SK-N-SH (cell line): Measurements from ENCODE around the gene RBM15B. TPM values are rescaled to one million over a fixed set of nuclear protein-coding genes. Genes with fewer than 3 reads are reported as not detected.

Experiments used
- CTCF ChIA-PET: fragments of 300-600, 350-600 bp; formaldehyde crosslinking; extraction: SDS; loops from one replicate; lab custom pipeline; 2021; lab: Yijun Ruan, JAX
- POLR2A ChIA-PET: fragments of 350-600 bp; sonication (Branson Sonifier 250); formaldehyde crosslinking; extraction: SDS; loops from one replicate; lab custom pipeline; 2020; ENCODE audit warnings: antibody characterized with exemption, inconsistent platforms; lab: Yijun Ruan, JAX
- DNase-seq: peaks from one replicate; pipeline ENCODE4 v3.0.0; 2012
- H2AFZ ChIP-seq: fragments of 200-600 bp; sonication (generic); 2 replicates; pipeline ENCODE4 v1.8.1; 2016; ENCODE audit warnings: antibody characterized with exemption, mild to moderate bottlenecking, low read depth
- H3F3A ChIP-seq: fragments of 200-600 bp; sonication (generic); replicated peaks from 2 replicates; pipeline ENCODE3; 2016; ENCODE audit warnings: antibody characterized with exemption, mild to moderate bottlenecking; ENCODE audit not compliant: insufficient read depth
- H3K27ac ChIP-seq, 2 experiments: fragments of 200-500 bp in 1 of 2; fragments of 200-600 bp in 1 of 2; sonication (Bioruptor generic) in 1 of 2; sonication (generic), shearing (Covaris generic) in 1 of 2; 2 replicates each; pipeline versions ENCODE4 v1.5.1 to v1.6.1; 2014 to 2016; ENCODE audit warnings: low read depth in 2 of 2, inconsistent platforms in 1 of 2, low read length in 1 of 2, mild to moderate bottlenecking in 1 of 2, mixed read lengths in 1 of 2
- H3K27me3 ChIP-seq: fragments of 200-600 bp; sonication (generic), shearing (Covaris generic); 2 replicates; pipeline ENCODE4 v1.6.1; 2016; ENCODE audit warnings: mixed run types; ENCODE audit not compliant: insufficient read depth
- H3K36me3 ChIP-seq, 2 experiments: fragments of 200-500 bp in 1 of 2; fragments of 200-600 bp in 1 of 2; sonication (Bioruptor generic) in 1 of 2; sonication (generic) in 1 of 2; replicated peaks in 1 of 2; 2 replicates each; pipeline versions ENCODE3 to v1.5.1; 2014 to 2016; ENCODE audit warnings: low read length in 1 of 2, mild to moderate bottlenecking in 1 of 2; ENCODE audit not compliant: insufficient read depth in 2 of 2, control insufficient read depth in 1 of 2
- H3K4me1 ChIP-seq, 2 experiments: fragments of 200-500 bp in 1 of 2; fragments of 200-600 bp in 1 of 2; sonication (Bioruptor generic) in 1 of 2; sonication (generic), shearing (Covaris generic) in 1 of 2; 2 replicates each; pipeline versions ENCODE4 v1.5.1 to v1.6.1; 2014 to 2016; ENCODE audit warnings: low read depth in 1 of 2, low read length in 1 of 2, mixed run types in 1 of 2; ENCODE audit not compliant: insufficient read depth in 2 of 2, control insufficient read depth in 1 of 2
- H3K4me2 ChIP-seq: fragments of 200-600 bp; sonication (generic), shearing (Covaris generic); 2 replicates; pipeline ENCODE4 v1.6.1; 2017; ENCODE audit warnings: mixed run types
- H3K4me3 ChIP-seq, 2 experiments: fragments of 200-500 bp in 1 of 2; fragments of 200-600 bp in 1 of 2; sonication (Bioruptor generic) in 1 of 2; sonication (generic), shearing (Covaris generic) in 1 of 2; 2 replicates each; pipeline versions ENCODE4 v1.5.1 to v1.8.1; 2014 to 2016; ENCODE audit warnings: low read depth in 2 of 2, inconsistent platforms in 1 of 2, low read length in 1 of 2, mild to moderate bottlenecking in 1 of 2, mixed read lengths in 1 of 2, moderate library complexity in 1 of 2
- H3K79me2 ChIP-seq: fragments of 200-600 bp; sonication (generic); 2 replicates; pipeline ENCODE4 v1.8.1; 2017; ENCODE audit warnings: mild to moderate bottlenecking; ENCODE audit not compliant: insufficient read depth
- H3K9ac ChIP-seq: fragments of 200-600 bp; sonication (generic); 2 replicates; pipeline ENCODE4 v1.6.1; 2017; ENCODE audit warnings: mixed run types
- H3K9me2 ChIP-seq: fragments of 200-600 bp; sonication (generic); 2 replicates; pipeline ENCODE4 v1.6.1; 2017; ENCODE audit warnings: mixed run types
- H3K9me3 ChIP-seq: fragments of 200-600 bp; sonication (generic); 2 replicates; pipeline ENCODE4 v1.6.1; 2017; ENCODE audit warnings: mixed run types, mild to moderate bottlenecking, moderate library complexity
- H4K20me1 ChIP-seq: fragments of 200-600 bp; sonication (generic); 2 replicates; pipeline ENCODE4 v1.6.1; 2017; ENCODE audit warnings: mild to moderate bottlenecking, mixed run types; ENCODE audit not compliant: insufficient read depth
- EP300 ChIP-seq, 2 experiments: IDR thresholded peaks; 2 replicates each; pipeline versions ENCODE4 v1.4.0 to v1.6.1; 2012; ENCODE audit warnings: borderline replicate concordance in 1 of 2, low read depth in 1 of 2, low read length in 1 of 2
- FOSL2 ChIP-seq: IDR thresholded peaks from 2 replicates; pipeline ENCODE4 v1.4.0; 2012; ENCODE audit warnings: low read depth, mild to moderate bottlenecking, moderate library complexity, borderline replicate concordance
- FOXJ3 ChIP-seq: sonication (generic); formaldehyde crosslinking; IDR thresholded peaks from 2 replicates; pipeline ENCODE4 v1.5.1; 2020; ENCODE audit warnings: mild to moderate bottlenecking, missing genetic modification reagents
- GABPA ChIP-seq: IDR thresholded peaks from 2 replicates; pipeline ENCODE4 v1.4.0; 2012; ENCODE audit warnings: low read depth, mild to moderate bottlenecking
- MEF2A ChIP-seq: IDR thresholded peaks from 2 replicates; pipeline ENCODE4 v1.4.0; 2012; ENCODE audit warnings: low read depth, borderline replicate concordance
- MXI1 ChIP-seq: IDR thresholded peaks from 2 replicates; pipeline ENCODE4 v1.6.1; 2012; ENCODE audit warnings: mild to moderate bottlenecking, low read depth, low read length, improper control_type of control experiment
- NRF1 ChIP-seq: IDR thresholded peaks from 2 replicates; pipeline ENCODE4 v1.6.1; 2012; ENCODE audit warnings: low read depth, mild to moderate bottlenecking, low read length
- RAD21 ChIP-seq: IDR thresholded peaks from 2 replicates; pipeline ENCODE4 v1.6.1; 2012; ENCODE audit warnings: mild to moderate bottlenecking, low read length
- RCOR1 ChIP-seq: fragments of 150-350 bp; IDR thresholded peaks from 2 replicates; pipeline ENCODE4 v1.6.1; 2017; ENCODE audit warnings: antibody characterized with exemption, low read length
- RFX5 ChIP-seq: IDR thresholded peaks from 2 replicates; pipeline ENCODE4 v1.6.1; 2012; ENCODE audit warnings: mild to moderate bottlenecking, improper control_type of control experiment, low read length
- RXRA ChIP-seq: IDR thresholded peaks from 2 replicates; pipeline ENCODE4 v1.4.0; 2012; ENCODE audit warnings: low read depth, mild to moderate bottlenecking, borderline replicate concordance
- SIN3A ChIP-seq: IDR thresholded peaks from 2 replicates; pipeline ENCODE4 v1.6.1; 2012; ENCODE audit warnings: low read depth, mild to moderate bottlenecking, low read length, moderate library complexity, borderline replicate concordance
- TCF12 ChIP-seq: IDR thresholded peaks from 2 replicates; pipeline ENCODE4 v1.4.0; 2012
- TEAD4 ChIP-seq: IDR thresholded peaks from 2 replicates; pipeline ENCODE4 v1.4.0; 2012; ENCODE audit warnings: mild to moderate bottlenecking, borderline replicate concordance; ENCODE audit not compliant: insufficient read depth
- WGBS: methylation state at CpG from one replicate; pipeline ENCODE4 v1.1.6; 2017; ENCODE audit warnings: low lambda C conversion rate; 5-methylcytosine and 5-hydroxymethylcytosine counted together
- polyA plus RNA-seq, 3 experiments: library from polyadenylated mRNA; depleted of rRNA; stranded (reverse); fragments of >200 nt; gene quantifications; 2 replicates each; pipeline ENCODE4 v1.2.3, GENCODE V29; 2012
- TF ChIP-seq, protein P1 (sequence below): fragments of 150-350 bp; IDR thresholded peaks from 2 replicates; pipeline ENCODE4 v1.6.1; 2017; ENCODE audit warnings: antibody characterized with exemption, low read length, low read depth, borderline replicate concordance
- TF ChIP-seq, protein P2 (sequence below): IDR thresholded peaks from 2 replicates; pipeline ENCODE4 v1.4.0; 2012; ENCODE audit warnings: low read depth

Gene RBM15B
- polyA plus RNA-seq, 1 of the 3 experiments (the other 2 are of a cell fraction) = 17.0 TPM

DNA sequence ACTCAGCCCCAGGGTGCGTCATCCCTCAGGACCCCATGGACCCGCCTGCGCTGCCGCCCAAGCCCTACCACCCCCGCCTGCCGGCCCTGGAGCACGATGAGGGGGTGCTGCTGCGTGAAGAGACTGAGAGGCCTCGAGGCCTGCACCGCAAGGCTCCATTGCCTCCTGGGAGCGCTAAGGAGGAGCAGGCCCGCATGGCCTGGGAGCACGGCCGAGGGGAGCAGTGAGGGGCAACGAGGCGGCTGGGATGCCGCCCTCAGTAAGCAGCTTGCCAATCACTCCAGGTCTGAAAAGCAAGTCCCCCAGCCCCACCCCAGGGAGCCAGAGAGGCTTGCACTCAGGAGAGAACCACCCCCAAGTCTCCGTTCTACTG, 9.8 kb upstream of the RBM15B start (continued):
- TF ChIP-seq, protein P1, sequence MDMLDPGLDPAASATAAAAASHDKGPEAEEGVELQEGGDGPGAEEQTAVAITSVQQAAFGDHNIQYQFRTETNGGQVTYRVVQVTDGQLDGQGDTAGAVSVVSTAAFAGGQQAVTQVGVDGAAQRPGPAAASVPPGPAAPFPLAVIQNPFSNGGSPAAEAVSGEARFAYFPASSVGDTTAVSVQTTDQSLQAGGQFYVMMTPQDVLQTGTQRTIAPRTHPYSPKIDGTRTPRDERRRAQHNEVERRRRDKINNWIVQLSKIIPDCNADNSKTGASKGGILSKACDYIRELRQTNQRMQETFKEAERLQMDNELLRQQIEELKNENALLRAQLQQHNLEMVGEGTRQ = no peak
- TF ChIP-seq SIN3A = no peak
- no peak for TF ChIP-seq EP300 (IDR thresholded peaks at IDR 0.05; ENCODE audit: borderline replicate concordance in 1 of 2, low read depth in 1 of 2, low read length in 1 of 2)
- TF ChIP-seq, protein P2, sequence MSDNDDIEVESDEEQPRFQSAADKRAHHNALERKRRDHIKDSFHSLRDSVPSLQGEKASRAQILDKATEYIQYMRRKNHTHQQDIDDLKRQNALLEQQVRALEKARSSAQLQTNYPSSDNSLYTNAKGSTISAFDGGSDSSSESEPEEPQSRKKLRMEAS = no peak
- TF ChIP-seq GABPA = no peak
- no peak for TF ChIP-seq TCF12
- TF ChIP-seq FOXJ3 (CRISPR knock-in tag) = no peak
- no peak for TF ChIP-seq RXRA

DNA sequence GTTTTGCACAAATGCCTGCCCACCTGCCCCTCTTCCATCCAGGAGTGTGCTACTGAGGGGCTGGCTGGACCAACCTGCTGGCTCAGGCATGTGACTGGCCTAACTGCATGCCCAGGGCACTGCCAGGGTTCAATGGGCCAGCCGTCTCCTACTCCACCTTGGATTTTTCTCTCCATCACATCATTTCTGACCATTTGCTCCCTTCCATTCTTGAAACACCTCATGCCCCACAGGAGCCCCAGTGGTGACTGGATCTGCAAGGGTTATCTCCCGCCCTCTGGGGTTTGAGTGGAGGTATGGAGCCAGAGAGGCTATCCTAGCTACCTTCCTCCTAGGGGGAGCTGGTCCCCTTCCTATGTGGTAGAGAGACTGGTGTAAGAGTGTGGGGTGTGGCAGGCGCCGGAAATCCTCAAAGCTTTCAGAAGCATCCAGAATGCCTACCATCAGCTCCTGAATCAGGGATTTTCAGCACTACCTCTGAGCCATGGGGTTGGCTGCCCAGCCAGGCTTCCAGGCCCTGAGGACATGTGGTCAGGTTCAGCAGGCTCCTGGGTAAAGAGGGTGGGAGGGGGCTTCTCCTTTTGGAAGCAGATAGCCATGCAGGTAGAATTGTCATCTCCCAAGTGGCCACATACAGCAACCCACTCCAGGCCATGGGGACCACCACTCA, 8.9 kb upstream of the RBM15B start:
- Histone ChIP-seq H3K79me2 (peaks cover 39% of the 10 kb centered on the region), H3K4me2 (no peak overlapping the region), H3K9me3 (no peaks in the 10 kb centered on the region), H3K36me3 (peaks cover 0 to 6% of the 10 kb centered on the region in 2 experiments), H3K27me3 (no peaks in the 10 kb centered on the region), H3K4me1 (peaks cover 15 to 18% of the 10 kb centered on the region in 2 experiments), H2AFZ (no peak overlapping the region), H3K4me3 (no peak overlapping the region), H3K27ac (no peak overlapping the region), H4K20me1 (no peaks in the 10 kb centered on the region), H3K9me2 (no peaks in the 10 kb centered on the region), H3F3A (peaks cover under 1% of the 10 kb centered on the region), H3K9ac (no peak overlapping the region)
- no peak for TF ChIP-seq RCOR1
- no peak for TF ChIP-seq NRF1
- no peak for TF ChIP-seq FOSL2
- no peak for TF ChIP-seq GABPA
- TF ChIP-seq RFX5 = no peak
- TF ChIP-seq TEAD4 = no peak
- no peak for TF ChIP-seq TCF12
- TF ChIP-seq MEF2A = no peak
- no peak for TF ChIP-seq RAD21
- TF ChIP-seq EP300 (IDR thresholded peaks at IDR 0.05; ENCODE audit: borderline replicate concordance in 1 of 2, low read depth in 1 of 2, low read length in 1 of 2) = no peak
- TF ChIP-seq MXI1 = no peak
- ChIA-PET POLR2A (no interaction called here), CTCF (interaction anchor here (0.7 to 1.7 kb wide), 3 partner anchors 766 to 811 kb away, joined by 3 to 7 read pairs (median 4); no protein-coding TSS in a partner anchor)
- 93% methylated on average over 4 of the region's 4 CpGs for WGBS
- no peak for DNase-seq
